Activated CD8-positive, alpha-beta memory T cell treated with anti-CD3 and anti-CD28 coated beads for 4 hours (primary cell): Measurements from ENCODE around the gene LEFTY2.
"Not testable (repeated sequence)": the region's sequence is repeated elsewhere in the genome, so short reads cannot be mapped to it uniquely, and the experiment has no call there.

Experiments
- DNase-seq, 2 donors: peaks; one replicate each; pipeline ENCODE4 v3.0.0-alpha.2; 2020; ENCODE audit warnings: low read depth in 2 of 2

LEFTY2 gene

DNA sequence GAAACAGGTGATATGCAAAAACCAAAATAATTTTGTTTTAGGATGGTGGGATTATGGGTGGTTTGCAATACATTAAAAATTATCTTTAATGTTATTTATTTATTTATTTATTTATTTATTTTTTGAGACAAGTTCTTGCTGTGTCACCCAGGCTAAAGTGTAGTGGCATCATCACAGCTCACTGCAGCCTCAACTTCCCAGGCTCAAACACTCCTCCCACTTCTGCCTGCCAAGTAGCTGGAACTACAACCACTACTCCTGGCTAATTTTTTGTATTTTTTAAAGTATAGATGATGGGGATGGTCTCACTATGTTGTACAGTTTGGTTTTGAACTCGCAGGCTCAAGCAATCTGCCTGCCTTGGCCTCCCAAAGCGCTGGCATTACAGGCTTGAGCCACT is 10.5 kb downstream of the LEFTY2 start:
- no peak for DNase-seq

GRCh38 chr1:225929462-225929861 is 11.6 kb downstream of the LEFTY2 start:
- DNase-seq: not testable (repeated sequence)

GRCh38 chr1:225928186-225929175 is 12.5 kb downstream of the LEFTY2 start:
- no peak for DNase-seq

DNA sequence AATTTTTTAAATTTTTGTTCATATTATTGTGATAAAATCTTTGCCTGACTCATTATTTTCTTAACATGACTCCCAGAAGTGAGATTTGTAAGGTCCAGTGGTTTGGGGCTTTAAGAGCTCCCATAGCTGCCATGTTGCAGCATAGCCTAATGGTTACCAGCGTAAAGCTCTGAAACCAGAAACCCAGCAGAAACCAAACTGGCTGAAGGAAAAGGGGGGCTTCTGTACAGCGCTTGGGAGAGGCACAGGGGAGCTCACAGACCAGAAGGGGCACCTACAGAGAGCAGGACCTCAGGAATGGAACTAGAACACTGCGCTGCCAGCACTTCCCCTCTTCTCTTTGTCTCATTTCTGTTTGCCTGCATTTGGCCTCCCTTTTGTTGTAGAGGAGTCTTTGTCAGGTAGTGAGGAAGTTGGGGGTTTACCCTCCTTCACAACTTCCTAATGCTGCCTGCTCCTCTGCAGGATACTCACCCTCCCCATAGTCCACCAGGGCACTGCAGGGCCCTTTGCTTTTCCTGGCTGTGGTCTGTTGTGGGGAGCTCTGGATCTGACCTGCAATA is 14.4 kb downstream of the LEFTY2 start:
- DNase-seq: no peak

DNA sequence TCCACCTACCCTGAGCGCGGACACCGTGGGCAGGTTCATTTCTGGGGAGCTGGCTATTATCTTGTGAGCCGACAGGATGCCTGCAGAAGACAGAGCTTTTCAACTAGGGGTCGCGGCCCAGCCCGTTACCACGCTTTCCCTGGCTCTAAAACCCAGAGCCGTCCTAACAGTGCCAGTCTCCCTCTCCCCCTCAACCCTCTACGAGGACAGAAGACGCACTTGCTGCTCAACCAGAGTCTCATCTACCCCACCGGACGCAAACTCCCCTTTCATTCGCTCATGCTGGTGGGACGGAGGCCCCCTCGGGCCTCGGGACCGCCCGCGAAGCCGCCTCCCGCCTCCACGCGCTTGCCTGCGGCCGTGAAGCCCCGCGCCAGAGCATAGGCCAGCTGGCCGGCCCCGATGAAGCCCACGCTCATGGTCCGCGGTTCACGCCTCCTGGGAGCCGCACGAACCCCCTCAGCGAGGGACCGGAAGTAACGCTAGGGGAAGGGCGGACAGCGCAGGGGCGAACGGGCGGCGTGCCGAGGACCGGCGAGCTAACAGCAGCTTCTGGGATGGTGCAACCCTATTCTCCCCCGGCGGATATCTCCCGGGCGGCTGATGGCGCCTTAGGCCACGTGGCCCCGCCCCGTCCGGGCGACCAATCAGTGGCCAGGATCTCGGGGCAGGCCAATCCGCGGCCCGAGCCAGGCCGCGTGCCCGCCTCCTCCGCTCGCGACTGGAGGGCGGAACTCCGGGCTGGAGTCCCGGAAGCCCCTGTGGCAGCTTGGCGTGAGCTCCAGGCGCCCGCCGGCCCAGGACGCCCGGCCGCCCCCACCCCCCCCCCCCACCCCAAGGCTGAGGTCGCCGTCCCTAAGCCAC is 17.1 kb downstream of the LEFTY2 start, which contains the start of gene PYCR2:
PYCR2 (minus strand) TSS at position 559 of the 864 bp plus-strand sequence; CDS start at position 419, 140 bp downstream.
- peak; percentile 86 for DNase-seq

GRCh38 chr1:225923381-225923691 is 17.7 kb downstream of the LEFTY2 start:
- DNase-seq: no peak

DNA sequence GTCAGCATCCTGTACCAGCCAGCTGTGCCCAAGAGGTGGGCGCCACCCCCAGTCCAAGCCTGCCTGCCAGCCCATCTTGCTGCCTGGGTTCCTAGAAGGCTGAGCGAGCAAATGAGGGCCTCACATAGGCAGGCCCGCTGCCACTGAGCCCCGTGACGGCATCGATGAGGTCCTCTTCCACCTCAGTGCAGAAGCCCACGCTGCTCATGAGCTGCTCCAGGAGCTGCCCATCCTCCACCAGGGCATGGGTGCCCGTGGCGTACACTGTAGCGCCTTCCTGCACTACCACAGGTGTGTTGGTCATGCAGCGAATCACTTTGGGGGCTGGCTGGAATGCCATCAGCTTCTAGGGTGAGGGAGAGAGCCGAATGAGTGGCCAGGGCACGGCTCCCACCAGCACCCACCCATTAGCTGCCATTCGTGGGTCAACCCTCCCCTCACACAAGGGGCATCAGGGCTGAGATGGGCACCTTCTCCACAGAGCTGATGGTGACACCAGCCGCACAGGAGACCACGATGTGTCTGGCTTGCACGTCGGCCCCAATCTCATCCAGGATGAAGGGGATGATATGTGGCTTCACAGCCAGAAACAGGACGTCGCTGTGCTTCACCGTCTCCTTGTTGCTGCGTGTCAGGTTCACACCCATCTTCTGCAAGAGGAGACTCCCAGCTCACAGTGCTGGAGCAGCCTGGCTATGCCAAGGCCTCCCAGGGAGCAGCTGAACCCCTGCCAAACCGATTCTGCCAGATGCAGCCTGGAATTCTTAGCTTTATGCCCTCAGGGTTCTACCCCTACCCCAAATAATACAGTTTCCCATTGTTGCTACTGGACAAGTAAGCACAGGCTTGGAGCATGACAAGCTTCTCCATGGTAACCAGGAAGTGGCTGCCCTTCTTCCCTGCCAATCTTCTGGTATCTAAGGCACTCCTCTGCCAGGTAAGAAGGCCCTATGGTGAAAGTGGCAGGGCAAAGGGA is 19.0 kb downstream of the LEFTY2 start:
- no peak for DNase-seq

DNA sequence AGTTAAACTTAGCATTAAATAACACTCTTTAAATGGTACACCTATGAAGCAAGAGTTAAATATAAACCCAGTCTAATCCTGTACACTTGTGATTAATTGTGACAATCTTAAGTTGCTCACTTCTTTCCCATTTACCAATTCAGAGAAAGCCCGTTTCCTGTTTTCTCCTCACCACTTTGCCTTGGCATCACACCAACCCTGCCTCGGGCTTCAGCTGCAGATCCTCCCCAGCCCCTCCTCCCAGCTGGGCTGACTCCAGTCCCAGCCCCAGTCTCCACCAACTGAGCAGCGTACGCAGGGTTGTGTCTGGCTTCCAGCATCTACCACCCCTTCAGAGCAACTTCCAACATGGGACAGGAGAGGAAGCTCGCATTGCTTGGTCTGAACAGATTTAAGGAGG is 21.1 kb downstream of the LEFTY2 start:
- no peak for DNase-seq

- no peak for DNase-seq
Observed at GRCh38 chr1:225918280-225918679, 22.7 kb downstream of the LEFTY2 start.

DNA sequence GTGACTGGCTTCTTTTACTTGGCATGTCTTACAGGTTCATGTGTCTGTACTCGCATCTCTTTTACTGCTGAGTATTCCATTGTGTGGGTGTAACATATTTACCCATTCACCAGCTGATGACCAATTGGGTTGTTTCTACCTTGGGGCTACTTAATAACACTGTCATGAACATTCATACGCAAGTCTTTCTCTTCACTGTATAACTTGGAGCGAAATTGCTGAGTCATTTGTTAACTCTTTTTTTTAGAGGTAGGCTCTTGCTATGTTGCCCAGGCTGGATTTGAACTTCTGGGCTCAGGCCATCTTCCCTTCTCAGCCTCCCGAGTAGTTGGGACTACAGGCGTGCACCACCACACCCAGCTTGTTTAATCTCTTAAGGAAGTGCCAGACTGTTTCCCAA is 23.5 kb downstream of the LEFTY2 start:
- no peak for DNase-seq

- no peak for DNase-seq
Observed at GRCh38 chr1:225917101-225917500, 23.9 kb downstream of the LEFTY2 start.

- DNase-seq: no peak
Observed at GRCh38 chr1:225915538-225915991, 25.5 kb downstream of the LEFTY2 start.

DNA sequence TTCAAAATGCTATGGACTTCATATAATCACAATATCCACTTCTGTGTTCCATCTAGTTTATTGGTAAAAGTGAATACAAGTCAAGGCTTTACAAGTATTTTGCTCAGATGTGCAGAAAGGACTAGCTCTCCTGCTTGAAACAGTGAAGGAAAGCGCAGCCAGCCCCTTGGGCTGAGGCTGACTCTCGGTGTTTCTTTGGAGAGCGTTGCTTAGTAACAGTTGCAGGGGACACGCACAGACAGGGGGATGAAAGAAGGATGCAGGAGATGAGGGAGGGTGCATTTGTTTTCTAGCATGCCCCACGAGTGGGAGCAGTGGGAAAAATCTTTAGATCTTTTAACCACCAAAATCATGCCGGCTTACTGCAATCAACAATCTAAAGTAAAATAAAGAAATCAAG is 26.1 kb downstream of the LEFTY2 start:
- no peak for DNase-seq

GRCh38 chr1:225914391-225914790 is 26.6 kb downstream of the LEFTY2 start:
- DNase-seq: no peak

GRCh38 chr1:225911191-225912130 is 29.6 kb downstream of the LEFTY2 start:
- DNase-seq: peak in 1 of 2 donors; percentile 48

GRCh38 chr1:225909477-225909876 is 31.5 kb downstream of the LEFTY2 start:
- DNase-seq: no peak

DNA sequence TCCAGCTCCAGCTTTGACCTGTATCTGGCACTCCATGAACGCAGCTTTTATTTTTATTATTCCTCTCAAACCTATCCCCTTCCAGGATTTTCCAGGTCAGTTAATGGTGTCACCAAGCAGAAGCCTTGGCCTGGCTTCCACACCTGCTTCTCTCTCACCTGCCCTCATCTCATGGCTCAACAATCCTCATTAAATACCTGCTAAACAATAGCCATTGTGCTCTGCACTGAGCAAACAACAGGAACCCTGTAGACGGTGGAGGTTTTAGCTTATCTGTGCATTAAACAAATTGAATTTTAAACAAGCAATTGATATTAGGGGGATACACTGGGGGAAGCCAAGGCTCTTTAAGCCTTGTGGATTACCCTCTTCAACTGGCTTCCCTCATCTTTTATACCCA is 32.2 kb downstream of the LEFTY2 start:
- no peak for DNase-seq

GRCh38 chr1:225908013-225908640 is 32.9 kb downstream of the LEFTY2 start:
- no peak for DNase-seq

GRCh38 chr1:225907341-225907740 is 33.7 kb downstream of the LEFTY2 start:
- DNase-seq: no peak
